ENCODE measurements around the gene PLEKHA5. TPM values are rescaled to one million over a fixed set of nuclear protein-coding genes. Genes with fewer than 3 reads are reported as not detected.

PLEKHA5 gene
- total and polyA plus RNA-seq, 2 experiments from 2014 or later = 88.4 to 103 TPM

DNA sequence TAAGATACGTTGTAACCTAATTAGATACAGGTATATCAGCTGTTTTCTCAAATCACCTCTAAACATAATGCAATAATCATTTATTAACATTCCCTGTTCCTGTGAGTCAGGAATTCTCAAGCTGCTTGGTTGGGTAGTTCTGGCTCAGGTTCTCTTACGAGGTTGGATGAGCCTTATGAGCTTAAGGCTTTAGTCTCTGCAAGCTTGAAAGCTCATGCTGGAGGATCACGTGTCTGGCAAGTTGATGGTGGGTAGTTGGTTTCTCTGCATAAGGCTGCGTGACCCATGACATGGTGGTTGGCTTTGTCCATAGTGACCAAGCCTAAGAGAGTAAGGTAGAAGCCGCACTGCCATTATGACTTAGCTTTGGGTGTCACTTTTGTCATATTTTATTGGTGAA is 62.0 kb downstream of the PLEKHA5 start:
- TF ChIP-seq, protein P1, sequence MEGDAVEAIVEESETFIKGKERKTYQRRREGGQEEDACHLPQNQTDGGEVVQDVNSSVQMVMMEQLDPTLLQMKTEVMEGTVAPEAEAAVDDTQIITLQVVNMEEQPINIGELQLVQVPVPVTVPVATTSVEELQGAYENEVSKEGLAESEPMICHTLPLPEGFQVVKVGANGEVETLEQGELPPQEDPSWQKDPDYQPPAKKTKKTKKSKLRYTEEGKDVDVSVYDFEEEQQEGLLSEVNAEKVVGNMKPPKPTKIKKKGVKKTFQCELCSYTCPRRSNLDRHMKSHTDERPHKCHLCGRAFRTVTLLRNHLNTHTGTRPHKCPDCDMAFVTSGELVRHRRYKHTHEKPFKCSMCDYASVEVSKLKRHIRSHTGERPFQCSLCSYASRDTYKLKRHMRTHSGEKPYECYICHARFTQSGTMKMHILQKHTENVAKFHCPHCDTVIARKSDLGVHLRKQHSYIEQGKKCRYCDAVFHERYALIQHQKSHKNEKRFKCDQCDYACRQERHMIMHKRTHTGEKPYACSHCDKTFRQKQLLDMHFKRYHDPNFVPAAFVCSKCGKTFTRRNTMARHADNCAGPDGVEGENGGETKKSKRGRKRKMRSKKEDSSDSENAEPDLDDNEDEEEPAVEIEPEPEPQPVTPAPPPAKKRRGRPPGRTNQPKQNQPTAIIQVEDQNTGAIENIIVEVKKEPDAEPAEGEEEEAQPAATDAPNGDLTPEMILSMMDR (IDR thresholded peaks at IDR 0.05; ENCODE audit: low read depth, low read length) = no peak
- no peak for DNase-seq (ENCODE audit: low read depth in 1 of 2, low spot score in 1 of 2)
- H3K27ac ChIP-seq = peak overlapping the region; percentile 73
- H3K9me3 ChIP-seq (ENCODE audit: low read depth) = no peaks in the 10 kb centered on the region
- H3K4me3 ChIP-seq = no peak overlapping the region
- H3K27me3 ChIP-seq = no peaks in the 10 kb centered on the region
- peaks cover 36% of the 10 kb centered on the region for H3K4me1 ChIP-seq (ENCODE audit: low read depth)
- H3K36me3 ChIP-seq = no peaks in the 10 kb centered on the region

DNA sequence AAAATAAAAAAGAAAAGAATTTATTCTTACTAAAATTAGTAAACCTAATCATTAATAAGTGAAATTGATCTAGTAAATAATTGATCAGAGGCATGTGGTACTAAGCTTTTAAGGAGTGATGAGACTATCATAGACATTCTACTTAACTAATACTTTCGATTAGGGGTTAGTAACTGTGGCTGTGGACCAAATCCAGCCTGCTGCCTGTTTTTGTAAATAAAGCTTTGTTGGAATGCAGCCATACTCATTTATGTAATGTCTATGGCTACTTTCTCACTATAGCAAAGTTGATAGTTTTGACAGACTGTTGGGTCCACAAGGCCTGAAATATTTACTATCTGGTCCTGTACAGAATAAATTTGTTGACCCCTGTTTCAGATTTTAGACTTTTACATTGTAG is 63.2 kb downstream of the PLEKHA5 start:
- H3K4me3 ChIP-seq = no peak overlapping the region
- H3K27ac ChIP-seq = no peak overlapping the region
- no peaks in the 10 kb centered on the region for H3K36me3 ChIP-seq
- no peak for DNase-seq (ENCODE audit: low read depth in 1 of 2, low spot score in 1 of 2)
- no peaks in the 10 kb centered on the region for H3K27me3 ChIP-seq
- peaks cover 26% of the 10 kb centered on the region for H3K4me1 ChIP-seq (ENCODE audit: low read depth)
- no peaks in the 10 kb centered on the region for H3K9me3 ChIP-seq (ENCODE audit: low read depth)
- TF ChIP-seq, protein P1 (IDR thresholded peaks at IDR 0.05; ENCODE audit: low read depth, low read length) = no peak

DNA sequence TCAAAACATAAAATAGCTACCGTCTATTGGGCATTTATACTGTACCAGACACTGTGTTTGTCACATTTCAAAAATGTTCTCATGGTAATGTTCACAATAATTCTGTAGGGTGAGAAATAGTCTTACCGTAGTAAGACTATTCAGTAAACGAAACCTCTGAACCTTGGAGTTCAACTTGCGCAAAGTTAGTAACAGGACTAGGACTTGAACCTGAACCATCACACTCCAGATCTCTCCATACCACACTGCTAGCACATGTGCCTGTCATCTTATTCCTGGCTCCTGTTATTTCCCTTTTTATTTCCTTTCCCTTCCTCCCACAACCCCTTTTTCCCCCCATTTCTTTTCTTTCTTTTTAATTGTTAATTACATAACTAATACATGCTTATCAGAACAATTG is 65.4 kb downstream of the PLEKHA5 start:
- no peak for DNase-seq (ENCODE audit: low read depth in 1 of 2, low spot score in 1 of 2)
- Histone ChIP-seq H3K4me1 (ENCODE audit: low read depth) (peaks cover 35% of the 10 kb centered on the region), H3K4me3 (no peak overlapping the region), H3K27ac (no peak overlapping the region), H3K36me3 (no peaks in the 10 kb centered on the region), H3K9me3 (ENCODE audit: low read depth) (no peaks in the 10 kb centered on the region), H3K27me3 (no peaks in the 10 kb centered on the region)
- TF ChIP-seq, protein P1 (IDR thresholded peaks at IDR 0.05; ENCODE audit: low read depth, low read length) = no peak

DNA sequence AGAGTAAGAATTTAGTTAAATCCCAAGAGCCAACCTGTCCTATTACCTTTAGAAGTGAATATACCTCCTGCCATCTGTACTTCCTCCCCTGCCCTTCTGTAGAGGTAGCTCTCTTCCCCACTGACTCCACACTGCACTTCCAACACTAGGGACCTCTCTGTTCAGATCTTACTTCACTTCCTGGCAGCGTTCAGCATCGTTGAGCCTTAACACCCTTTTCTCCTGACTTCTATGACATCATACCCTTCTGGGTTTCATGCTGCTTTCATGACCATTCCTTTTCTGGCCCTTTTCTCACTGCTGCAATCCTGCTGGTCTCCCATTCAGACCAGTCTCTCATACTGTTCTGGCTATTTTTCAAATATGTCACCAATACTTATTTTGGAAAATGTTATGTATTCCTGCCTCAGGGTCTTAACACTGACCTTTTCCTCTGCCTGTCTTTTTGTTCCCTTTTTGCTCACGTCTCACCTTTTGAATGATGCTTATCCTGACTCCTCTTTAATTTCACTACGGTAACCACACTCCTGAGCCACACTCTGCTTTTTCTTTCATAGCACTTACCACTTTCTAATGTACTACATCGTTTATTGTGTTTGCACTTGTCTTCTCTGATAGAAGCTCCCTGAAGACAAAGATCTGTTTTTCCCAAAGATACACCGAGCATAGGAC is 67.6 kb downstream of the PLEKHA5 start:
- H3K27me3 ChIP-seq = no peaks in the 10 kb centered on the region
- H3K4me1 ChIP-seq (ENCODE audit: low read depth) = peaks cover 20% of the 10 kb centered on the region
- H3K36me3 ChIP-seq = no peaks in the 10 kb centered on the region
- peak in 1 of 2 donors; percentile 50 for DNase-seq (ENCODE audit: low read depth in 1 of 2, low spot score in 1 of 2)
- H3K27ac ChIP-seq = peak overlapping the region; percentile 55
- TF ChIP-seq, protein P1 (IDR thresholded peaks at IDR 0.05; ENCODE audit: low read depth, low read length) = no peak
- H3K9me3 ChIP-seq (ENCODE audit: low read depth) = no peaks in the 10 kb centered on the region
- no peak overlapping the region for H3K4me3 ChIP-seq

DNA sequence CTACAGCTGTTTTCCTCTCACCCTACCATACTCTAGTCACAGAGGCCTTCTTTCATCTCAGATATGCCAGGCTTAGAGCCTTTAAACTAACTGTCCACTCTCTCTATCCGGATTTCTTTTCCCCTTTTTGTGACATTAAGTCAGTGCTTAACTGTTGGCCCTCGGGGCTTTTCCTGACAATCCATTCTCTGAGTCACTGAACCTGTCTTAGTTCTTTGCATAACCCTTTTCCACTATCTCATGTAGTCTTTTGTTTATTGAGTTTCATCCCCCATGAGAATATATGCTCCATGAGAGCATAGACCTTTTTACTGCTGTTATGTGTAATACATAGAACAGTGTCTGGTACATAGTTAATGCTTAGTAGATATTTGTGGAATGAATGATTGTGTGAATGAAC is 68.7 kb downstream of the PLEKHA5 start:
- H3K4me3 ChIP-seq = no peak overlapping the region
- no peaks in the 10 kb centered on the region for H3K27me3 ChIP-seq
- DNase-seq (ENCODE audit: low read depth in 1 of 2, low spot score in 1 of 2) = peak in 1 of 2 donors; percentile 56
- peak overlapping the region; percentile 55 for H3K27ac ChIP-seq
- H3K36me3 ChIP-seq = no peaks in the 10 kb centered on the region
- no peaks in the 10 kb centered on the region for H3K9me3 ChIP-seq (ENCODE audit: low read depth)
- H3K4me1 ChIP-seq (ENCODE audit: low read depth) = peaks cover 24% of the 10 kb centered on the region
- TF ChIP-seq, protein P1 (IDR thresholded peaks at IDR 0.05; ENCODE audit: low read depth, low read length) = no peak

All from cardiac muscle cell (in vitro differentiated cells and primary cell).